Inflammatory macrophage treated with lipopolysaccharide for 1 hour (primary cell): ENCODE data around the gene AMPD1.

ENCODE experiments used
- DNase-seq, 2 donors: peaks; one replicate each; pipeline ENCODE4 v3.0.0-alpha.2; 2020 to 2022

The AMPD1 gene

GRCh38 chr1:114696810-114697209 lies 1.5 kb upstream of the AMPD1 start:
- DNase-seq: no peak

GRCh38 chr1:114694540-114695310 lies 621 bp downstream of the AMPD1 start:
- no peak for DNase-seq

- no peak for DNase-seq
Observed at GRCh38 chr1:114692947-114693346, 2.4 kb downstream of the AMPD1 start.

GRCh38 chr1:114691061-114691460 lies 4.3 kb downstream of the AMPD1 start:
- no peak for DNase-seq

- DNase-seq: peak in 1 of 2 donors; percentile 32
Observed at GRCh38 chr1:114690148-114690547, 5.2 kb downstream of the AMPD1 start.

GRCh38 chr1:114688526-114688925 lies 6.8 kb downstream of the AMPD1 start:
- DNase-seq: no peak

GRCh38 chr1:114685851-114686250 lies 9.5 kb downstream of the AMPD1 start:
- no peak for DNase-seq

GRCh38 chr1:114677691-114678090 lies 17.7 kb downstream of the AMPD1 start:
- no peak for DNase-seq

- no peak for DNase-seq
Observed at GRCh38 chr1:114676115-114676514, 19.2 kb downstream of the AMPD1 start.

GRCh38 chr1:114671939-114672275 lies 23.4 kb downstream of the AMPD1 start:
- no peak for DNase-seq

- no peak for DNase-seq
Observed at GRCh38 chr1:114671011-114671938, 24.1 kb downstream of the AMPD1 start.

GRCh38 chr1:114670083-114671010 lies 25.0 kb downstream of the AMPD1 start:
- peak; percentile 88 to 94 for DNase-seq

- no peak for DNase-seq
Observed at GRCh38 chr1:114669562-114670082, 25.7 kb downstream of the AMPD1 start, which contains the start of gene DENND2C. DENND2C (minus strand) TSS chr1:114670049; CDS start chr1:114625984, 44,065 bp downstream.

GRCh38 chr1:114668784-114669561 lies 26.4 kb downstream of the AMPD1 start:
- no peak for DNase-seq

GRCh38 chr1:114668373-114668772 lies 27.0 kb downstream of the AMPD1 start:
- no peak for DNase-seq

GRCh38 chr1:114666954-114667353 lies 28.4 kb downstream of the AMPD1 start:
- no peak for DNase-seq

GRCh38 chr1:114660238-114660637 lies 35.1 kb downstream of the AMPD1 start:
- no peak for DNase-seq

- DNase-seq: no peak
Observed at GRCh38 chr1:114651893-114652292, 43.5 kb downstream of the AMPD1 start.

- DNase-seq: no peak
Observed at GRCh38 chr1:114648503-114648902, 46.8 kb downstream of the AMPD1 start.

GRCh38 chr1:114641377-114641776 lies 54.0 kb downstream of the AMPD1 start:
- no peak for DNase-seq

GRCh38 chr1:114638910-114639309 lies 56.4 kb downstream of the AMPD1 start:
- DNase-seq: no peak

- DNase-seq: no peak
Observed at GRCh38 chr1:114632427-114632826, 62.9 kb downstream of the AMPD1 start.
